IPS-NIHi11 (cell line): ENCODE measurements around the gene ANKRD31.
"Not testable (repeated sequence)": the region's sequence is repeated elsewhere in the genome, so short reads cannot be mapped to it uniquely, and the experiment has no call there.

Experiments
- DNase-seq: peaks from one replicate; pipeline ENCODE4 v3.0.0; 2012; ENCODE audit warnings: mixed read lengths, low spot score

The ANKRD31 gene

DNA sequence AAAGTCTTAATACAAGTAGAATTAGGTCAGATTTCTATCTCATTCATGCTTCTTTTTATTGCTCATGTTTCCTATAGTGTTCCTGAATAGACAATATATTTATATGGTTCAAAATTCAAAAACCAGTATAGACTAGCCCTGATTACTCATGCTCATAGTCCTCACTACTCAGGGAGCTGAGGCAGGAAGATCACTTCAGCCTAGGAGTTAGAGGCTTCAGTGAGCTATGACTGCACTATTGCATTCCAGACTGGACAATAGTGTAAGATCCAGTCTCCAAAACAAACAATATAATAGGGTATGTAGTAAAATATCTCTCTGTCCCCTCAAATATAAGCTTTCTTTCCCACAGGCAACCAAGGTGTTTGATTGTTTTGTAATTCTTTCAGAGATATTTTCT lies 2.4 kb downstream of the ANKRD31 start:
- no peak for DNase-seq

DNA sequence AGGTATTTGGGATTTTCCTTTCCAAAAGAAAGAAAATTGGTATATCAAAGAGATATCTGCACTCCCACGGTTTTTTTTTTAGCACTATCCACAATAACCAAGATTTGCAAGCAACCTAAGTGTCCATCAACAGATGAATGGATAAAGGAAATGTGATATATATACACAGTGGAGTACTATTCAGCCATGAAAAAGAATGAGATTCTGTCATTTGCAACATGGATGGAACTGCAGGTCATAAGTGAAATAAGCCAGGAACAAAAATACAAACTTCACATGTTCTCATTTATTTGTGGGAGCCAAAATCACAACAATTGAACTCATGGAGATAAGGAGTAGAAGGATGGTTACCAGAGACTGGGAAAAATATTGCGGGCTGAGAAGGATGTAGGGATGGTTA lies 9.8 kb downstream of the ANKRD31 start:
- no peak for DNase-seq

DNA sequence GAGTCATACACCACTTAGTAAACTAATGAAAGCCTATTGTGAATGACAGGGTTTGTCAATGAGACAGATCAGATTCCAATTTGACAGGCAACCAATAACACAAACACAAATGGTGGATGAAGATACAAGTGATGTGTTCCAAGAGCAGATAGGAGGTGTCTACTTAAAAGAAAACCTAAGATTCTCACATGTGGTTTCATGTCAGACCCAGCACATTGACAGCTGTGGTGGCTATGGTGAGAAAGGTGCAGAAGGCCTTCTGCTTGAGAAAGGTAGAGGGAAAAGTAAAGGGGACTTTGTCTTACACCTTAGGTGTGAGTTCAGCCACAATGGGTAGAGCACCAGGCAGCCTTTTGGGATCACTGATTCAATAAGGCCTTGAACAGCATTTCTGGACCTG lies 11.2 kb downstream of the ANKRD31 start:
- no peak for DNase-seq

DNA sequence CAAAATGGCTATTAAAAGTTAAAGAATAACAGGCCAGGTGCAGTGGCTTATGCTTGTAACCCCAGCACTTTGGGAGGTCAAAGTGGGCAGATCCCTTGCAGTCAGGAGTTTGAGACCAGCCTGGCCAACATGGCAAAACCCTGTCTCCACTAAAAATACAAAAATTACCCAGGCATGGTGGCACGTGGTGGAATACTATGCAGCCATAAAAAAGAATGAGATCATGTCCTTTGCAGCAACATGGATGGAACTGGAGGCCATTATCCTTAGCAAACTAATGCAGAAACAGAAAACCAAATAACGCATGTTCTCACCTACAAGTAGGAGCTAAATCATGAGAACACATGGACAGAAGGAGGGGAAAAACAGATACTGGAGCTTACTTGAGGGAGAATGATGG lies 15.9 kb downstream of the ANKRD31 start:
- DNase-seq, result not testable (repeated sequence)

DNA sequence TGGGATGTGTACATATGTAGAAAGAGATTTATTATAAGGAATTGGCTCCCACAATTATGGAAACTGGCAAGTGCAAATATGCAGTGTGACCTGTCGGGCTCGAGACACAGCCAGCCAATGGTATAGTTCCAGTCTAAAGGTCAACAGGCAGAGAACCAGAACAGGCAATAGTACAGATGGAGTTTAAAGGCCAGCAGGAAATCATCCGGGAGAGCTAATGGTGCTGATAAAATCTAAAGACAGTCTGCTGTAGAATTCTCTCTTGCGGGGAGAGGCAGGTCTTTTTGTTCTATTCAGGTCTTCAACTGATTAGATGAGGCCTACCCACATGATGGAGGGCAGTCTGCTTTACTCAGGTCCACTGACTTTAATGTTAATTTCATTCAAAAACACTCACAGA lies 21.8 kb downstream of the ANKRD31 start:
- DNase-seq, result no peak

DNA sequence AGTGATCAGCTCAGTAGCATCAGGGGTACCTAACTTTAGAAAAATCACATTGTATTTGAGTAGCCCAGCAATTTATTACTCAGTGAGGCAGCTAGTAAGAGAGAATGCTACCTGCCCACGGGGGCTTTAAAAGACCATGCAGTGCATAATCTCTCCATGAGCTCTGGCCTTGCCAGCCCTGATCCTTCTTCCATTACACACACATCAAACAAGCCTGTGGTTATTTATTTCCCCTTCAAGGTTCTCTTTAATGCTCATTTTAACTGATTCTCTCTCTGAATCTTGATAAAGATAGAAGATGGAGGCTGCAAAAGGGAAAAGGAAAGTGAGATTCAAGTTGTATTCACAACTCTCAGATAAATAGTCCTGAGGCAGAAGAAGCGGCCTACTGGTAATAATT lies 22.3 kb downstream of the ANKRD31 start:
- no peak for DNase-seq

DNA sequence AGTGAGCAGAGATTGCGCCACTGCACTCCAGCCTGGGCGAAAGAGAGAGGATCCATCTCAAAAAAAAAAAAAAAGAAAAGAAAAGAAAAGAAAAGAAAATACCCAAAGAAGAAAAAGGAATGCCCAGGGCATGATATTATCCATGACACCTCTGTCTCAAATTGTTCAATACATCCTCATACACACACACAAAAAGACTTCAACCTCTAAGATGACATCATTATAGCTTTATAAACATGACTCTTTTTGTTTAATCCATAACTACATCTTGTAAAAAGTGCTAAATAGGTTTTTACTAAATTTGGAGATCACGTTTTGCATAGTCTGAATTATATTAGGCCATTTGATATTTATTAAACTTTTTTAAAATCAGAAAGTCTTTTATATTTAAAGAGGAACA lies 33.1 kb downstream of the ANKRD31 start:
- DNase-seq, result no peak

DNA sequence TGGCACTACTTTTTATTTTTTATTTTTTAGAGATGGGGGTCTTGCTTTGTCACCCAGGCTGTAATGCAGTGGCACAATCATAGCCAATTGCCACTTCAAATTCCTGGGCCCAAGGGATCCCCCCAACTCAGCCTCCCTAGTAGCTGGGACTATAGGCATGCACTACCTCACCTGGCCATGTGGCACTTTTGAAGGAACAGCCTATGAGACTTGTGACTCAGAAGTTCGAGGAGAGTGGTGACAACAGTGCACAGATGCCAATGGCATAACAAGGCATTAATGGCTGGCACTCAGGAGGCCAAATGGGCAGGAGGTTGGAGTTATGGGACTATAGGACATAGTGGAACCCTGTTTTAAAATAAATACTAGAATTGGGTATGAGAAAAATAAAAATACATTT lies 33.7 kb downstream of the ANKRD31 start:
- no peak for DNase-seq

DNA sequence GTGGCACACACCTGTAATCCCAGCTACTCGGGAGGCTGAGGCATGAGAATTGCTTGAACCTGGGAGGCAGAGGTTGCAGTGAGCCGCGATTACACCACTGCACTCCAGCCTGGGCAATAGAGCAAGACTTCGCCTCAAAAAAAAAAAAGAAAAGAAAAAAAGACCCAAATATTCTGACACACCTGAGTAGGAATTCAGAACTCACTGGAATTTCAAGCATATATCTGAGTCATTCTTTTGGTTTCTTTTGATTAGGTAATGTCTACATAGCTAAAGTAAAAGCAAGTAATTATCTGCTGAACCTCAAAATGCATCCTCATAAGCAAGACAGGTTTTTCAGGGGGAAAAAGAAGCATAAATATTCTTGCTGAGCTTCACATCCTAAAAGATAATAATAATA lies 35.9 kb downstream of the ANKRD31 start:
- no peak for DNase-seq

DNA sequence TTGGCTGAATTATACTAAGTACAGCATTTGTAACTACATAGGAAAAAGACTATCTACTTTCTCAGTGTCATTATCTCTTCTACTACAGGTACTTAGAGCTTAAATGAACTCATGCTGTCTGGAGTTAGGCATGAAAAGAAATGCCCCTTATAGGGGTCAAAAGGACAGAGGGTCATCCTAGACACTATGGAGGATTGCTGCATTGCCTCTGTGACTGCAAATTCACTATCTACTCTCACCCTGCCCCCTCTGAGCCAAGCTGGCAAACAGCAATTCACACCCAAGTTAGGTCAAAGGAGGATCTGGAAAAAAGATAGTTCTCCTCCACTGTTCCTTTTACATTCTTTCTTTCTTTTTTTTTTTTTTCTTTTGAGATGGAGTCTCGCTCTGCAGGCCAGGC lies 36.7 kb downstream of the ANKRD31 start:
- no peak for DNase-seq

DNA sequence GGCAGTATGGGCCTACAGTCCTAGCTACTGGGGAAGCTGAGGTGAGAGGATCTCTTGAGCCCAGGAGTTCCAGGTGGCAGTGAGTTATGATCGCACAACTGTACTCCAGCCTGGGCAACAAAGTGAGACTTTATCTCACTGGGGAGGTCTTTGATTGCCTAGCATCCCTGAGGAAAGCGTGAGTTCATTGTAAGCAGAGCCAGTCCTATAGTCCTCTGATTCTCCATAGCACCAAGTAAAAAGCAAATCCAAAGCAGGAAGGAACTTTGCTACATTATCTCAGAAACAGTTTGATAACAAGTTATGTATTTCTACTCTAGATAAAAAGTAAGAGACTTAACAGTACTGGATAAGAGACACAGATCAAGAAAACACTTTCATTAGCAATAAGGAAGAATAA lies 37.6 kb downstream of the ANKRD31 start:
- no peak for DNase-seq

DNA sequence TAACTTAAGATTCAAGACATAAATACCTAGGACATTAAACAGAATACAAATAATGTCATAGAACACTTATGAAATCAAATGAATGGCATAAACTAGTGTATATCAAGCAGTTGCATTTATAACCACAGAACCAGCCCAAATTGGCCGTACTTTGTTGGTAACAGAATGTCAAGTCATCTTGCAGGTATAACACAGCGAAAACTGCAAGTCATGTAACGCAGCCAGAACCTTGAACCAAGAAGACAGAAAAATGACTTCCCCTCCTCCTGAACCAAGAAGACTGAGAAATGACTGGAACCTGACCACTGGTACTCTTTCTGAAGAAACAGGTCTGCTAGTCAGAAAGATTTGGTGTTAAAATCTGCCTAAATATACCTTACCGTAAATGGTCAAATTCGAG lies 38.9 kb downstream of the ANKRD31 start:
- DNase-seq, result no peak

DNA sequence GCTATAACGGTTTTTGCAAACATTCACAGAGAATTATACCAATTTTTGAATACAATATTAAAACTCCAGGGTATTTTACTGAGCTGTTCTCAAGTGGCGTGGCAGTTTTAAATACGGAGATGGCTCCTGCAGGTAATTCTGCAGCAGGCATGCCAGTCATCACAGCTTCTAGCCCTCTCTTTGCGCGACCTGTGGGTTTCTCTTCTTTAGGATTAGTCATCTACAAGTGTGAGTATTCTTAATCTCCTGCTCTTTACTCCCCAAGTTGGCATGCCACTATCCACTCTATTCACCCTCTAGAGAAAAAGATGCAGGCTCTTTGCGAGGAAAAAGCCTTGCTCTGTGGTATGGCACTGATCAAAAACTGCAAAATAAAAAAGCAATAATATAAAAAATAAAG lies 43.9 kb downstream of the ANKRD31 start:
- no peak for DNase-seq

DNA sequence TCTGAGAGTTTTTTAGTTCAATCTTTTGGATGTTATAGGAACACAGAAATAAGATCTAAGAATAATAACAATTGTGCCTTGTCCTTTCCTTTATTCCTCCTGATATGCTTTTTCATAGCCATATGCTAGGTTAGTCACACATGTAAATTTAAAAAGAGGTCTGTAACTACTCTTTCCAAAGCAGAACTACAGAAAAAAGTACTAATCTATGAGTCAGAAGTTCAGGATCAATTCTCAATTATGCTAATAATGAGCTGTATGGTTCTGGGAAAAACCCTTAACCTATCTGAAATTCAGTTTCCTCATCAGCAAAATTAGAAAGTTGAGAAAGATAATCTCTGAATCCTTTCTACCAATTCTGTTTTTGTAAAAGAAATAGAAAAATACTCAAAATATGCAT lies 44.4 kb downstream of the ANKRD31 start:
- no peak for DNase-seq

DNA sequence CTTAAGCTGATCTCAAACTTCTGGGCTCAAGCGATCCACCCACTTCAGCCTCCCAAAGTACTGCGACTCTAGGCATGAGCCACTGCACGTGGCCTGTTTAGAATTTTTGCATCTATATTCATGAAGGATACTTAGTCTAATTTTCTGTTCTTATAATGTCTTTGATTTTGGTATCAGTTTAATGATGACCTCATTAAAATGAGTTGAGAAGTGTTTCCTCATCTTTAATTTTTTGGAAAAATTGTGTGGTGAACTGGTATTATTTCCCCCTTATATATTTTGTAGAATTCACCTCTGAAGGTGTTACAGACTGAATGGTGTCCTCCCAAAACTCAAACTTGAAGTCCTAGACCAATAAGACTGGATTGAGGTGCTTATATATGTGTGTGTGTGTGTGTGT lies 46.5 kb downstream of the ANKRD31 start:
- DNase-seq, result no peak

DNA sequence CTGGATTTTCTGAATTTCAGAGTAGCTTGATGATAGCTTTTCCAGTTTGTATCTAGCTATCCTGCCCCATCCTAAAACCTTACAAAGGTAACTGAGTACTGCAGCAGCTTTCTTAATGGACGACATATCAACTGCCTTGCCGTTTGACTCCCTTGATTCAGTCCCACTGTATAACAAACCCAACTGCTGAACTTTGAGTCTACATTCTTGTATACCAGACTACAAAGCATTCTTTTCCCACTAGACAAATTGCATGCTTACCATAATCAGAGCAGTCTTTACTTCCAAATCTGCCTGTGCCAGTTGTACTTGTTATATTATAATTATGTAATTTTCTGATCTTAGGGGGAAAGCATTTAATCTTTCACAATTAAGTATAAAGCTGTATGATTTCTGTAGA lies 47.3 kb downstream of the ANKRD31 start:
- no peak for DNase-seq

DNA sequence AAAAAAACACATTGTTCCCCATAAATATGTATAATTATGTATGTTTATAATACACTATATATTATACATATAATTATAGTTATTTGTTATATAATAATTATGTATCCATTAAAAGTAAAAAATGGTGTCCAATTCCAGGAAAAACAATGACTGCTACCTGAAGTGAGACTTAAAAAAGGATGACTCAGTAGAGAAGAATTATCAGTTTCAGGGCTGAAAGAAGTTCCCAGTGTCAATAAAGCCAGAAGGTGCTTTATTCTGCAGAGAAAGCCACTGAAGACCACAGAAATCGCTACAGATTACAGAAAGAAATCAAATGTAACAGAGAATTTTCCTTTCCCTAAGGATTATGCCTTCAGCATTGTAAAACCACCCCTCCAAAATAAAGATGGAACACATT lies 50.9 kb downstream of the ANKRD31 start:
- no peak for DNase-seq

DNA sequence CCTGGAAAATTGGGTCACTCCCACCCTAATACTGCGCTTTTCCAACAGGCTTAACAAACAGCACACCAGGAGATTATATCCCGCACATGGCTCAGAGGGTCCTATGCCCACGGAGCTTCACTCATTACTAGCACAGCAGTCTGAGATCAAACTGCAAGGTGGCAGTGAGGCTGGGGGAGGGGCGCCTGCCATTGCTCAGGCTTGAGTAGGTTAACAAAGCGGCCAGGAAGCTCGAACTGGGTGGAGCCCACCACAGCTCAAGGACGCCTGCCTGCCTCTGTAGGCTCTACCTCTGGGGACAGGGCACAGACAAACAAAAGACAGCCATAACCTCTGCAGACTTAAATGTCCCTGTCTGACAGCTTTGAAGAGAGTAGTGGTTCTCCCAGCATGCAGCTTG lies 60.7 kb downstream of the ANKRD31 start:
- DNase-seq, result not testable (repeated sequence)

DNA sequence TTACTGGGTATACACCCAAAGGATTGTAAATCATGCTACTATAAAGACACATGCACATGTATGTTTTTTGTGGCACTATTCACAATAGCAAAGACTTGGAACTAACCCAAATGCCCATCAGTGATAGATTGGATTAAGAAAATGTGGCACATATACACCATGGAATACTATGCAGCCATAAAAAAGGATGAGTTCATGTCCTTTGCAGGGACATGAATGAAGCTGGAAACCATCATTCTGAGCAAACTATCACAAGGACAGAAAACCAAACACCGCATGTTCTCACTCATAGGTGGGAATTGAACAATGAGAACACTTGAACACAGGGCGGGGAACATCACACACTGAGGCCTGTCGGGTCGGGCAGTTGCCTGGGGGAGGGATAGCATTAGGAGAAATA lies 61.8 kb downstream of the ANKRD31 start:
- not testable (repeated sequence) for DNase-seq

DNA sequence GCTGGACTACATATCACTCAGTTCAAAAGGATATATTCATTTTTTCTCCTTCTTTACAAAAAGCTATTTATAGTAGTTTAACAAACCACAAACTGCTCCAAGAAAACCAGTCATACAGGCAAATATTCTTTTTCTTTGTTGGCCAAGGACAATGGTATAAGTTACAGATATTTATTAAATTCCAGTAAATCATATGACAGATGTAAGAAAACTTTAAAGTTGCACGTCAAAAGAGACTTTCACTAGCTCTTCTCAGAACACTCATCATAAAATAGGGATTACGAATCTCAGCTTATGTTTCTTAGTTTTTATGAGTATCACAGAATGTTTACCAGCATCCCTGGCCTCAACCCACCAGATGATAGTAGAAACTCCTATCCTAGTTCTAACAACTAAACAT lies 67.2 kb downstream of the ANKRD31 start:
- no peak for DNase-seq

DNA sequence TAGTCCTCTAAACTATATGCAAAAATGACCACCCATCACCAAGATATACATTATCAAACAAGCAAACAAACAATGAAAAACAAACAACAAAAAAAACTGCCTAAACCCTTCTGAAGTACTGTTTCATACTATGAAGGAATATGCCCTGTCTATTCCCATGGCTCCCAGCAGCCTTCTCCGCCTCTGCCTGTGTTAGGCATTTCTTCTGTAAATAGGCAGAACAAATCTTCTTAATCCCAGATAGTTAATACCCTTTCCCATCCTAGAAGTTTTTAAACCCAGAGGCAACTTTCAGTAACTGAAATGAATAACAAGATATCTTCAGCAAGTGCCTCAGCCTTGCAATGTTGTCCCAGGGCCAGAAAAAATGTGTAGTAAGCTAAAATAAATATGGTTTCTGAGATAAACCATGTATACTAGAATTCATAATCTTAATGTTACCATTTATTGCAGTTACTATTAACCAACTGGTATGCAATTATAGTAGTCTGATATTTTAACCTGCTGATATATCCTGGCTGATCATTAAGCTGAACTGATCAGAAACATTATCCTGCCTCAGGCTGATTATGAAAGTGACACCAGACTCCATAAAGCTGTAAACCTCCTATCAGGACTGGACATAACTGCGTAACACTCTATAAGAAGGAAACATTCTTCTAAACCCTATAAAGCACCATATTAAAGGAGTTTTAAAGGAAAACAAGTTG lies 68.5 kb downstream of the ANKRD31 start:
- DNase-seq, result no peak

DNA sequence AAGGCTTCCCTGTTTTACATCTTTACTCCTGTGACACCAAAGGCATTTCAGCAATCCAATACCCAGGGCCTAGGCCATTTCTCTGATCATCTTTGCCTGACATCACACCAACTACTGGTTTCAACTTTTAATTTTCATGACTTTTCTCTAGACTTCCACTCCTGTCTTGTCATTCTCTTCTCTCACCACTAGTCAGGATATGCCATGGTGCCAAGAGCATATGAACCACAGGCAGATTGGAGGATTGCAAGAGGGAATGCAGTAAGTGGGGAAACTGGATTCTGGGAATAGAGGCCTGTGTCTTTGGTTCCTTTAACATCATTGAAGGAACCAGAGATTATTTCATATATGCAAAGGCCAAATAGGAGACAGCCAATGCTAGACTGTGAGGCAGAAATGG lies 69.3 kb downstream of the ANKRD31 start:
- DNase-seq, result peak; percentile 50

DNA sequence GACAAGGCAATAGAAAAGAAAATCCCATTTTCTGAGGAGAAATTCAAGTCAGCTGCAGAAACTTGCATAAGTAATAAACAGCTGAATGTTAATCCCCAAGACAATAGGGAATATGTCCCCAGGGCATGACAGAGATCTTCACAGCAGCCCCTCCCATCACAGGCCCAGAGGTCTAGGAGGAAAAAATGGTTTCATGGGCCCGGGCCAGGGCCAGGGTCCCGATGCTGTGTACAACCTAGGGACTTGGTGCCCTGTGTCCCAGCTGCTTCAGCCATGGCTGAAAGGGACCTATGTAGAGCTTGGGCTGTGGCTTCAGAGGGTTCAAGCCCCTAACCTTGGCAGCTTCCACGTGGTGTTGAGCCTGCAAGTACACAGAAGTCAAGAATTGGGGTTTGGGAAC lies 75.2 kb downstream of the ANKRD31 start:
- DNase-seq, result not testable (repeated sequence)

DNA sequence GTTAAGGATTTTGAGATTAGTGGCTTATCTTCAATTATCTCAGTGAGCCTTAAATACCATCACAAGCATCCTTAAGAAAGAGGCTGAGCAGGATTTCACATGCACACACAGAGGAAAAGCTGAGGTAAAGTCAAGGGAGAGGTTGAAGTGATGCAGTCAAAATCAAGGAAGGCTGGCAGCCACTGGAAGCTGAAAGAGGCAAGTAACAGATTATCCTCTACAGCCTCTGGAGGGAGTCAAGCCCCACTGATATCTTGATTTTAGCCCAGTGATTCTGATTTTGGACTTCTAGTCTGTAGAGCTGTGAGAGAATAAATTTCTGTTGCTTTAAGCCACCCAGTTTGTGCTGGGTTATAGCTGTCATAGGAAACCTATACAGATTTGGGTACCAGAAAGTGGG lies 80.1 kb downstream of the ANKRD31 start:
- peak; percentile 10 for DNase-seq

DNA sequence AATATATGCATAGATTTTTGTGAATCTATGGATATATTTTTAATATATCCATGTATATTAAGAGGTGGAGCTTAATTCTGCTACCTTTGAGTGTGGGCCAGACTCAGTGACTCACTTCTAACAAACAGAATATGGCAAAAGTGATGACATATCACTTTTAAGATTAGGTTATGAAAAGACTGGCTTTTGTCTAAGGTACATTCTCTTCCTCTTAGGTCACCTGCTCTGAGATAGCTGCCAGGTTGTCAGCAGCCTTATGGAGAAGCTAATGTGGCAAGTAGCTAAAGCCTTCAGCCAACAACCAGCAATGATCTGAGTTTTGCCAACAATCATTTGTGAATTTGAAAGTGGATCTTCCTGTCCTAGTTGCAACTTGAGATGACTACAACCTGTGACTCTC lies 83.8 kb downstream of the ANKRD31 start:
- no peak for DNase-seq
